HepG2 (cell line): ENCODE data around the gene HNRNPH3. TPM values are rescaled to one million over a fixed set of nuclear protein-coding genes. Genes with fewer than 3 reads are reported as not detected.
A peak's percentile ranks its signal among the peaks of the same experiment; 100 is the strongest.

ENCODE experiments used
- ATAC-seq: fragments of 200-7000 bp; cut with Tn5 transposase; 3 replicates; pipeline ENCODE4 v1.9.1; 2020; ENCODE audit warnings: mild to moderate bottlenecking, moderate library complexity
- BruUV-seq: library from RNA; stranded (reverse); fragments of 400-500 nt; replicated peaks from 2 replicates; lab custom pipeline; 2021; lab: Mats Ljungman, UMichigan
- CTCF ChIA-PET: fragments of 300-600 bp; formaldehyde crosslinking; extraction: SDS; loops from one replicate; lab custom pipeline; 2021; ENCODE audit warnings: low total read pairs, inconsistent platforms, low intra/inter-chr PET ratio; lab: Yijun Ruan, JAX
- POLR2A ChIA-PET: fragments of 350-600 bp; sonication (Branson Sonifier 250); formaldehyde crosslinking; loops from one replicate; lab custom pipeline; 2020; ENCODE audit warnings: antibody characterized with exemption, inconsistent platforms; lab: Yijun Ruan, JAX
- DNase-seq: peaks from one replicate; pipeline ENCODE4 v3.0.0-alpha.2; 2015; ENCODE audit warnings: low spot score
- FAIRE-seq: peaks from 3 replicates; lab custom pipeline; 2011; peaks lifted over from hg19 to GRCh38; lab: Jason Lieb, UNC
- H2AFZ ChIP-seq: one replicate; pipeline ENCODE4 v1.6.1; 2011; ENCODE audit warnings: low read length, inconsistent platforms
- H3K27ac ChIP-seq: fragments of 300-600 bp; 3 replicates; pipeline ENCODE4 v1.8.0; 2011; ENCODE audit warnings: mixed run types, mild to moderate bottlenecking, mixed read lengths, low read length, inconsistent platforms; ENCODE audit not compliant: insufficient read depth; ENCODE audit errors: extremely low read length
- H3K27me3 ChIP-seq, 2 experiments: fragments of 200-600 bp in 1 of 2; 2 replicates in 1 of 2; 3 replicates in 1 of 2; pipeline versions ENCODE4 v1.6.0 to v1.8.0; 2011; ENCODE audit warnings: low read length in 2 of 2, mild to moderate bottlenecking in 2 of 2, moderate library complexity in 2 of 2, inconsistent platforms in 1 of 2; ENCODE audit not compliant: insufficient read depth in 2 of 2, control insufficient read depth in 1 of 2
- H3K36me3 ChIP-seq, 2 experiments: fragments of 200-600 bp in 1 of 2; replicated peaks in 1 of 2; 2 replicates in 1 of 2; 3 replicates in 1 of 2; pipeline versions ENCODE4 v1.5.1 to v1.8.0; 2011; ENCODE audit warnings: low read length in 2 of 2, inconsistent platforms in 1 of 2; ENCODE audit not compliant: insufficient read depth in 2 of 2, control insufficient read depth in 1 of 2
- H3K4me1 ChIP-seq: 2 replicates; pipeline ENCODE4 v1.5.1; 2012; ENCODE audit warnings: low read length, inconsistent platforms; ENCODE audit not compliant: insufficient read depth
- H3K4me2 ChIP-seq: 2 replicates; pipeline ENCODE4 v1.6.0; 2011; ENCODE audit warnings: low read depth, low read length, inconsistent platforms
- H3K4me3 ChIP-seq, 3 experiments: fragments of 200-600 bp in 1 of 3; sonication (generic), shearing (Covaris generic) in 1 of 3; replicated peaks in 1 of 3; 2 replicates each; pipeline ENCODE4 v1.5.1; 2011 to 2016; ENCODE audit warnings: low read length in 3 of 3, inconsistent platforms in 2 of 3, low read depth in 2 of 3, mild to moderate bottlenecking in 2 of 3, control low read depth in 1 of 3, mixed read lengths in 1 of 3; ENCODE audit not compliant: insufficient read depth in 1 of 3
- H3K79me2 ChIP-seq: one replicate; pipeline ENCODE4 v1.6.1; 2011; ENCODE audit warnings: low read length, inconsistent platforms; ENCODE audit not compliant: insufficient read depth
- H3K9ac ChIP-seq: 2 replicates; pipeline ENCODE4 v1.6.0; 2011; ENCODE audit warnings: mild to moderate bottlenecking, low read depth, low read length, inconsistent platforms; ENCODE audit not compliant: insufficient read depth
- H3K9me3 ChIP-seq: 2 replicates; pipeline ENCODE4 v1.5.1; 2012; ENCODE audit warnings: mild to moderate bottlenecking, low read length
- H4K20me1 ChIP-seq: 2 replicates; pipeline ENCODE4 v1.6.0; 2011; ENCODE audit warnings: inconsistent platforms, mild to moderate bottlenecking, low read length, moderate library complexity; ENCODE audit not compliant: insufficient read depth
- ATF1 ChIP-seq: IDR thresholded peaks from 2 replicates; pipeline ENCODE4 v1.6.1; 2016; ENCODE audit warnings: mild to moderate bottlenecking, control low read depth
- CBX1 ChIP-seq: IDR thresholded peaks from one replicate; pipeline ENCODE4 v1.6.1; 2016; ENCODE audit warnings: antibody characterized with exemption, low read depth
- JARID2 ChIP-seq: sonication (generic); formaldehyde crosslinking; IDR thresholded peaks from 2 replicates; pipeline ENCODE4 v1.8.1; 2023; ENCODE audit warnings: missing genetic modification reagents, inconsistent platforms; ENCODE audit not compliant: insufficient replicate concordance
- MLLT10 ChIP-seq: sonication (generic); formaldehyde crosslinking; IDR thresholded peaks from 2 replicates; pipeline ENCODE4 v1.4.0; 2020; ENCODE audit warnings: missing genetic modification reagents
- MXD4 ChIP-seq: IDR thresholded peaks from 2 replicates; pipeline ENCODE4 v1.6.1; 2016; ENCODE audit warnings: mild to moderate bottlenecking, missing biosample characterization, missing genetic modification reagents
- NCOA1 ChIP-seq: sonication (generic); formaldehyde crosslinking; IDR thresholded peaks from 2 replicates; pipeline ENCODE4 v1.9.0; 2021; ENCODE audit warnings: missing genetic modification reagents
- REL ChIP-seq: sonication (generic); formaldehyde crosslinking; conservative IDR thresholded peaks from 2 replicates; pipeline ENCODE4 v1.8.0; 2022; ENCODE audit warnings: mild to moderate bottlenecking, missing genetic modification reagents, moderate library complexity
- RFX1 ChIP-seq: fragments of 450-650 bp; IDR thresholded peaks from 2 replicates; pipeline ENCODE4 v1.6.1; 2017
- THYN1 ChIP-seq: sonication (generic); formaldehyde crosslinking; IDR thresholded peaks from 2 replicates; pipeline ENCODE4 v1.8.1; 2023; ENCODE audit warnings: low read depth, mild to moderate bottlenecking, moderate library complexity, missing genetic modification reagents, borderline replicate concordance
- TMF1 ChIP-seq: sonication (generic); formaldehyde crosslinking; IDR thresholded peaks from 2 replicates; pipeline ENCODE4 v1.8.1; 2022; ENCODE audit warnings: low read depth, missing genetic modification reagents
- ZFX ChIP-seq: sonication (generic); formaldehyde crosslinking; IDR thresholded peaks from 2 replicates; pipeline ENCODE4 v1.4.0; 2020; ENCODE audit warnings: mild to moderate bottlenecking, low read depth, missing genetic modification reagents, moderate library complexity
- ZNF101 ChIP-seq: sonication (generic); formaldehyde crosslinking; IDR thresholded peaks from 2 replicates; pipeline ENCODE4 v1.4.0; 2020; ENCODE audit warnings: mild to moderate bottlenecking, low read depth, missing genetic modification reagents, borderline replicate concordance
- ZNF234 ChIP-seq: sonication (generic); formaldehyde crosslinking; conservative IDR thresholded peaks from 2 replicates; pipeline ENCODE4 v1.5.1; 2020; ENCODE audit warnings: mild to moderate bottlenecking, missing genetic modification reagents
- ZNF354B ChIP-seq: sonication (generic); formaldehyde crosslinking; IDR thresholded peaks from 2 replicates; pipeline ENCODE4 v1.8.0; 2022; ENCODE audit warnings: mild to moderate bottlenecking, missing genetic modification reagents
- WGBS: methylation state at CpG from one replicate; pipeline ENCODE4 v1.1.6; 2017; ENCODE audit warnings: low lambda C conversion rate; 5-methylcytosine and 5-hydroxymethylcytosine counted together
- in situ Hi-C: cut with HindIII; loops from 2 replicates; pipeline ENCODE4 v1.10.0; 2017; ENCODE audit warnings: low pct_unique_long_range_greater_than_20kb; ENCODE audit not compliant: extremely low pct_ligation_motif_present
- intact Hi-C: fragments of 100-400 bp; cut with micrococcal nuclease; formaldehyde crosslinking; loops from one replicate; pipeline ENCODE4 v1.10.0; 2022; ENCODE audit not compliant: unreplicated experiment
- polyA plus RNA-seq, 8 experiments: library from polyadenylated mRNA; depleted of rRNA in 3 of 8; stranded (reverse) in 7 of 8; unstranded in 1 of 8; fragments of >200 nt; fragmentation: Illumina TruSeq in 4 of 8; extraction: Trizol in 4 of 8; gene quantifications; 2 replicates each; pipeline versions ENCODE4 v1.2.1 to v1.2.3, GENCODE V29; 2011 to 2016; ENCODE audit warnings: low read depth in 4 of 8, missing spikeins in 1 of 8, mixed read lengths in 1 of 8; ENCODE audit not compliant: insufficient read depth in 1 of 8
- total RNA-seq, 5 experiments: library from RNA; depleted of rRNA; stranded (reverse); fragments of >200 nt; fragmentation: Illumina TruSeq; extraction: Trizol; gene quantifications; 2 replicates each; pipeline ENCODE4 v1.2.3, GENCODE V29; 2016; ENCODE audit warnings: low read depth in 1 of 5
- TF ChIP-seq, protein P1 (sequence below): fragments of 450-650 bp; IDR thresholded peaks from 2 replicates; pipeline ENCODE4 v1.6.1; 2017
- TF ChIP-seq, protein P2 (sequence below): sonication (generic); formaldehyde crosslinking; IDR thresholded peaks from 2 replicates; pipeline ENCODE4 v1.9.0; 2021; ENCODE audit warnings: missing genetic modification reagents, borderline replicate concordance
- TF ChIP-seq, protein P3 (sequence below): sonication (generic); formaldehyde crosslinking; IDR thresholded peaks from 2 replicates; pipeline ENCODE4 v1.8.0; 2022; ENCODE audit warnings: mild to moderate bottlenecking, missing genetic modification reagents; ENCODE audit not compliant: insufficient replicate concordance
- TF ChIP-seq, protein P4 (sequence below): sonication (generic); formaldehyde crosslinking; conservative IDR thresholded peaks from 2 replicates; pipeline ENCODE4 v1.4.0; 2020; ENCODE audit warnings: missing genetic modification reagents

HNRNPH3 gene
- total and polyA plus RNA-seq, 2 of the 13 experiments (the other 11 are each of a cell fraction or from before 2014, with no cell fraction given), result 46.0 to 47.7 TPM

DNA sequence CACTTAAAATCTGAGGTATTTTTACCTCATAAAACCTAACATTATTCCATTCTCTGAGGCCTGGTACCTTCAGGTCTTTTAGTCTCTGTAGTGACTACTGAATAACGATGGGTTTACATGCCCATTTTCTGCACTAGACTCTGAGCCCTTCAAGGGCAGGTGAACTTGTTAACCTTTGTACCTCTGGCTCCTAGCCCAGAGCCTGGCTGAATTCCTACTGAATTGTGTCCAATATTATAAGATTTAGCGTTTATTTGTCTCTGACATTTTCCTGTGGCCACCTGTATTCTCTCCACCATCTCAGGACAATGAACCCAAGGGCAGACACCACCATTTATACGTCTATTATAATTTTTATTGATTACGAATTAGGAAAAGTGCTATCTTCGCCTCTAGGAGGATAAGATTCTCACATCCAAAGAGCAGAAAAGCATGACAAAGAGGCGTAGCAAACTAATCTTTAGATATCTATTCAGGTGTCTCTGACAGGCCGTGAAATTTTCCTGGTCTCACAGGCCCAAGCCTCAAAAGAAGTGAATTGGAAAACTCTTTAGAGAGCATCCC, 27.9 kb upstream of the HNRNPH3 start:
- no peaks in the 10 kb centered on the region for H3K79me2 ChIP-seq
- H3K9me3 ChIP-seq, result no peaks in the 10 kb centered on the region
- FAIRE-seq (peak; percentile 18), DNase-seq (peak; percentile 75), ATAC-seq (peak; percentile 91)
- no peak overlapping the region for H3K4me3 ChIP-seq
- WGBS, result 14% methylated on average over 7 of the region's 7 CpGs
- H3K4me2 ChIP-seq, result peak overlapping the region; percentile 46
- intact Hi-C loops, result loop anchor here (5.0 to 10.0 kb wide), 2 partner anchors 439 to 522 kb away; no protein-coding TSS in a partner anchor
- POLR2A ChIA-PET, result interaction anchor here (1.1 kb wide), 1 partner anchor 28 kb away, joined by 4 read pairs; the partner anchor contains the start of gene HNRNPH3
- H3K4me1 ChIP-seq, result peaks cover 43% of the 10 kb centered on the region
- no peaks in the 10 kb centered on the region for H3K36me3 ChIP-seq
- H2AFZ ChIP-seq, result no peak overlapping the region
- no peaks in the 10 kb centered on the region for H3K27me3 ChIP-seq
- no peak overlapping the region for H3K9ac ChIP-seq
- CTCF ChIA-PET, result interaction anchor here (2.8 kb wide), 1 partner anchor 91 kb away, joined by 20 read pairs; no protein-coding TSS in a partner anchor
- in situ Hi-C loops, result loop anchor here (5.0 to 25.0 kb wide), 2 partner anchors 92 to 442 kb away; no protein-coding TSS in a partner anchor
- BruUV-seq, result no TSS peak
- H3K27ac ChIP-seq, result peak overlapping the region; percentile 48
- no peaks in the 10 kb centered on the region for H4K20me1 ChIP-seq
- TF ChIP-seq ZNF101 (CRISPR knock-in tag), result no peak
- TF ChIP-seq, protein P1, sequence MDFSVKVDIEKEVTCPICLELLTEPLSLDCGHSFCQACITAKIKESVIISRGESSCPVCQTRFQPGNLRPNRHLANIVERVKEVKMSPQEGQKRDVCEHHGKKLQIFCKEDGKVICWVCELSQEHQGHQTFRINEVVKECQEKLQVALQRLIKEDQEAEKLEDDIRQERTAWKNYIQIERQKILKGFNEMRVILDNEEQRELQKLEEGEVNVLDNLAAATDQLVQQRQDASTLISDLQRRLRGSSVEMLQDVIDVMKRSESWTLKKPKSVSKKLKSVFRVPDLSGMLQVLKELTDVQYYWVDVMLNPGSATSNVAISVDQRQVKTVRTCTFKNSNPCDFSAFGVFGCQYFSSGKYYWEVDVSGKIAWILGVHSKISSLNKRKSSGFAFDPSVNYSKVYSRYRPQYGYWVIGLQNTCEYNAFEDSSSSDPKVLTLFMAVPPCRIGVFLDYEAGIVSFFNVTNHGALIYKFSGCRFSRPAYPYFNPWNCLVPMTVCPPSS, result no peak
- TF ChIP-seq ZFX (CRISPR knock-in tag), result no peak
- no peak for TF ChIP-seq TMF1 (CRISPR knock-in tag)
- TF ChIP-seq, protein P2, sequence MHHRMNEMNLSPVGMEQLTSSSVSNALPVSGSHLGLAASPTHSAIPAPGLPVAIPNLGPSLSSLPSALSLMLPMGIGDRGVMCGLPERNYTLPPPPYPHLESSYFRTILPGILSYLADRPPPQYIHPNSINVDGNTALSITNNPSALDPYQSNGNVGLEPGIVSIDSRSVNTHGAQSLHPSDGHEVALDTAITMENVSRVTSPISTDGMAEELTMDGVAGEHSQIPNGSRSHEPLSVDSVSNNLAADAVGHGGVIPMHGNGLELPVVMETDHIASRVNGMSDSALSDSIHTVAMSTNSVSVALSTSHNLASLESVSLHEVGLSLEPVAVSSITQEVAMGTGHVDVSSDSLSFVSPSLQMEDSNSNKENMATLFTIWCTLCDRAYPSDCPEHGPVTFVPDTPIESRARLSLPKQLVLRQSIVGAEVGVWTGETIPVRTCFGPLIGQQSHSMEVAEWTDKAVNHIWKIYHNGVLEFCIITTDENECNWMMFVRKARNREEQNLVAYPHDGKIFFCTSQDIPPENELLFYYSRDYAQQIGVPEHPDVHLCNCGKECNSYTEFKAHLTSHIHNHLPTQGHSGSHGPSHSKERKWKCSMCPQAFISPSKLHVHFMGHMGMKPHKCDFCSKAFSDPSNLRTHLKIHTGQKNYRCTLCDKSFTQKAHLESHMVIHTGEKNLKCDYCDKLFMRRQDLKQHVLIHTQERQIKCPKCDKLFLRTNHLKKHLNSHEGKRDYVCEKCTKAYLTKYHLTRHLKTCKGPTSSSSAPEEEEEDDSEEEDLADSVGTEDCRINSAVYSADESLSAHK (CRISPR knock-in tag), result no peak
- no peak for TF ChIP-seq MXD4
- TF ChIP-seq RFX1, result no peak
- TF ChIP-seq REL (CRISPR knock-in tag), result no peak
- TF ChIP-seq, protein P3, sequence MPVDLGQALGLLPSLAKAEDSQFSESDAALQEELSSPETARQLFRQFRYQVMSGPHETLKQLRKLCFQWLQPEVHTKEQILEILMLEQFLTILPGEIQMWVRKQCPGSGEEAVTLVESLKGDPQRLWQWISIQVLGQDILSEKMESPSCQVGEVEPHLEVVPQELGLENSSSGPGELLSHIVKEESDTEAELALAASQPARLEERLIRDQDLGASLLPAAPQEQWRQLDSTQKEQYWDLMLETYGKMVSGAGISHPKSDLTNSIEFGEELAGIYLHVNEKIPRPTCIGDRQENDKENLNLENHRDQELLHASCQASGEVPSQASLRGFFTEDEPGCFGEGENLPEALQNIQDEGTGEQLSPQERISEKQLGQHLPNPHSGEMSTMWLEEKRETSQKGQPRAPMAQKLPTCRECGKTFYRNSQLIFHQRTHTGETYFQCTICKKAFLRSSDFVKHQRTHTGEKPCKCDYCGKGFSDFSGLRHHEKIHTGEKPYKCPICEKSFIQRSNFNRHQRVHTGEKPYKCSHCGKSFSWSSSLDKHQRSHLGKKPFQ (CRISPR knock-in tag), result no peak
- no peak for TF ChIP-seq CBX1
- TF ChIP-seq ATF1 (CRISPR knock-in tag), result no peak
- TF ChIP-seq NCOA1, result no peak
- TF ChIP-seq, protein P4, sequence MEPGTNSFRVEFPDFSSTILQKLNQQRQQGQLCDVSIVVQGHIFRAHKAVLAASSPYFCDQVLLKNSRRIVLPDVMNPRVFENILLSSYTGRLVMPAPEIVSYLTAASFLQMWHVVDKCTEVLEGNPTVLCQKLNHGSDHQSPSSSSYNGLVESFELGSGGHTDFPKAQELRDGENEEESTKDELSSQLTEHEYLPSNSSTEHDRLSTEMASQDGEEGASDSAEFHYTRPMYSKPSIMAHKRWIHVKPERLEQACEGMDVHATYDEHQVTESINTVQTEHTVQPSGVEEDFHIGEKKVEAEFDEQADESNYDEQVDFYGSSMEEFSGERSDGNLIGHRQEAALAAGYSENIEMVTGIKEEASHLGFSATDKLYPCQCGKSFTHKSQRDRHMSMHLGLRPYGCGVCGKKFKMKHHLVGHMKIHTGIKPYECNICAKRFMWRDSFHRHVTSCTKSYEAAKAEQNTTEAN, result no peak
- TF ChIP-seq MLLT10 (CRISPR knock-in tag), result no peak
- TF ChIP-seq ZNF234 (CRISPR knock-in tag), result no peak
- TF ChIP-seq JARID2 (CRISPR knock-in tag), result no peak
- no peak for TF ChIP-seq THYN1 (CRISPR knock-in tag)
- no peak for TF ChIP-seq ZNF354B
